ENCODE measurements around the gene RMRP. TPM values are rescaled to one million over a fixed set of nuclear protein-coding genes. Genes with fewer than 3 reads are reported as not detected.

The RMRP gene
- total and polyA plus RNA-seq, 2 experiments from 2014 or later = 6,299 TPM; not detected in 1

GRCh38 chr9:35651956-35652828 lies 5.6 kb downstream of the RMRP start:
- H3K36me3 ChIP-seq = no peaks in the 10 kb centered on the region
- H3K9me3 ChIP-seq (ENCODE audit: low read depth) = no peaks in the 10 kb centered on the region
- H3K27ac ChIP-seq = no peak overlapping the region
- peaks cover 5% of the 10 kb centered on the region for H3K4me1 ChIP-seq (ENCODE audit: low read depth)
- no peak for TF ChIP-seq CTCF (IDR thresholded peaks at IDR 0.05; ENCODE audit: low read depth, low read length)
- peak in 1 of 2 donors; percentile 69 for DNase-seq (ENCODE audit: low read depth in 1 of 2, low spot score in 1 of 2)
- no peaks in the 10 kb centered on the region for H3K27me3 ChIP-seq
- H3K4me3 ChIP-seq = no peak overlapping the region

- no peak for TF ChIP-seq CTCF (IDR thresholded peaks at IDR 0.05; ENCODE audit: low read depth, low read length)
- H3K27ac ChIP-seq = no peak within 1 kb of the TSS
- no peak for DNase-seq (ENCODE audit: low read depth in 1 of 2, low spot score in 1 of 2)
- no peaks in the 10 kb centered on the region for H3K36me3 ChIP-seq
- no peaks in the 10 kb centered on the region for H3K27me3 ChIP-seq
- H3K4me1 ChIP-seq (ENCODE audit: low read depth) = peaks cover 8% of the 10 kb centered on the region
- H3K9me3 ChIP-seq (ENCODE audit: low read depth) = no peaks in the 10 kb centered on the region
- no peak within 1 kb of the TSS for H3K4me3 ChIP-seq
Measured at GRCh38 chr9:35650341-35651158, 7.3 kb downstream of the RMRP start, which contains the start of gene SIT1. Gene SIT1, minus strand, starts transcription at chr9:35650931. Its CDS starts 78 bp downstream, at chr9:35650853.

- H3K4me3 ChIP-seq = no peak overlapping the region
- DNase-seq (ENCODE audit: low read depth in 1 of 2, low spot score in 1 of 2) = peak in 1 of 2 donors; percentile 56
Measured at GRCh38 chr9:35649431-35650340, 8.1 kb downstream of the RMRP start.

DNA sequence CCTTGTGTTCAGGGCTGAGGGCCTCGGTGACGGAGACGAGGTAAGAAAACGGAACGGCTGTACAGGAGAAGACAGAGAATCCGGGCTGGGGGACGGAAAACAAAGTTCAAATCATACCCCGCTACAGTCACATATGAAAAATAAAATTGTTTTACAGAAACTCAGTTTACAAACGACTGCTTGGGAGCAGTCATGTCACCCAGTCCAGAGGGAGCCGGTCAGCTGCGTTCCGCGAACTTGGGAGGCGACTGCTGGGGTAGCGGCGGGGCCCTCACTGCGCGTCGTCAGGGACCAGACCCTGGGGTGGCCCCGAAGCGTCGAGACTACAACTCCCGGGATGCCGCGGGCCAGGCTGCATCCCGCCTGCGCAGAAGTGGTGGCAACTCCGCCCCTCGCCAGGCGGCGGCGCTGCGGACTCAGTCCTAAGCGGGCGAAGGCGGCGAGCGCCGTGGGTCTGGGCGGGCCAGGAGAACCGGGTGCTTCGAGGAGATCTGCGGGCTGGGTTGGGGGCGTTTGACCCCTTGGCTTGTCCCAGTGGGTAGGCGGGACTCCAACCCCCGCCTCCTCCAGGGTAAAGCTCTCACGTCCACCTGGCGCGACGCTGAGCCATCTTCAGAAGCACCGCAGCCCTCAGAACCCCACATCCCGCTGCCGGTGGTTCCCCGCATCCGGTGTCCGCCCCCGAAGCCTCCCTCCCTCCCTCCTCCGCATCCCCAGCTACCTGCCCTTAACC lies 11.1 kb downstream of the RMRP start:
- peaks cover 9% of the 10 kb centered on the region for H3K4me1 ChIP-seq (ENCODE audit: low read depth)
- H3K36me3 ChIP-seq = no peaks in the 10 kb centered on the region
- peak overlapping the region; percentile 53 for H3K4me3 ChIP-seq
- H3K27ac ChIP-seq = peak overlapping the region; percentile 90
- no peaks in the 10 kb centered on the region for H3K27me3 ChIP-seq
- peak; percentile 84 for TF ChIP-seq CTCF (IDR thresholded peaks at IDR 0.05; ENCODE audit: low read depth, low read length)
- DNase-seq (ENCODE audit: low read depth in 1 of 2, low spot score in 1 of 2) = peak; percentile 93 to 95
- H3K9me3 ChIP-seq (ENCODE audit: low read depth) = no peaks in the 10 kb centered on the region

More at GRCh38 chr9:35649431-35650340, 8.1 kb downstream of the RMRP start:
- Histone ChIP-seq H3K27me3 (no peaks in the 10 kb centered on the region), H3K4me1 (ENCODE audit: low read depth) (peaks cover 9% of the 10 kb centered on the region), H3K36me3 (no peaks in the 10 kb centered on the region), H3K9me3 (ENCODE audit: low read depth) (no peaks in the 10 kb centered on the region), H3K27ac (no peak overlapping the region)
- TF ChIP-seq CTCF (IDR thresholded peaks at IDR 0.05; ENCODE audit: low read depth, low read length) = no peak
